ENCODE measurements around the gene COPA.

DNA sequence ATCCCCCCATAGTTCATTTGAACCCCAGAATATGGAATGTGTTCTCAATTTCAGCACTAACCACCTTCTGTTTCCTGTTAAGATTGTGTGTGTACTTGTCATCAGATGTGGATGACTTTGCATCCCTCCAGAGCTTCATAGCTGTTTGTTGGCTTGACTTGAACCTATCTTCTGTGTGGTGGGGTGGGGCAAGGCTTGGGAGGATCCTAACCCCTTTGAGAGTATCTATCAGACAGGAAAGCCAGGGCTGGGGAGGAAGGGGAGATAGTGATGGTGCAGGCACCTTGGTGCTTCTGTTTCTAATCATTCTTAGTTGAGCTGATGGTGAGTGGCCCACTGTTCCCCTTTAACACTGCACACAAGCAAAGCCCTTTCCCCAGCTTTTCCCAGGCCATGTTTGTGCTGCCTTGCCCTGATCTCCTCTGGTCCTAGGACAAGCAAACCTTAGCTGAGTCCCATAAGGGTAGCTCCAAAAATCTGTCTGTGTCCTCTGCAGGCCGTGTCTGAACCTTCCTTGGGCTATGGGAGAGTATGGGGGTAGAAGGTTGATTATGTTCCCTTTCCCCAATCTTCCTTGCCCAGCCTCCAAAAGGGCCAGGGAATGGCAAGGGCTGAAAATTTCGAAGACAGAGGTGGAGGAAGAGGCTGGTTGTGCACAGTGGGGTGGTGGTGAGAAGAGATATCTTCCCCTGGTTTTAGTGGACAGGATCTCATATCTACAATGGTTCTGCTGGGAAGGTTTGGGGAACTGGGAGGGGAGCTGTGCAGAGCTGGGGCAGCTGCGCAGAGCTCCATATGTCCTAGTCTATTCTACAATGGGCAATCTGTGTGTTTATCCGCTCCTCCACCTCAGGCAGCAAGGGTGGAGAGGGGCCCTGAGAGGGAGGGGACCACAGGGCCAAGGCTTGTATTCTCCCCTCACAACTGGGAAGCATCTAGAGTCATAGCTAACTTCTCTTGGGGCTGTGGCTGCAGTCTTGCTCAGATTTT, 25.2 kb upstream of the COPA start:
- TF ChIP-seq, protein P1, sequence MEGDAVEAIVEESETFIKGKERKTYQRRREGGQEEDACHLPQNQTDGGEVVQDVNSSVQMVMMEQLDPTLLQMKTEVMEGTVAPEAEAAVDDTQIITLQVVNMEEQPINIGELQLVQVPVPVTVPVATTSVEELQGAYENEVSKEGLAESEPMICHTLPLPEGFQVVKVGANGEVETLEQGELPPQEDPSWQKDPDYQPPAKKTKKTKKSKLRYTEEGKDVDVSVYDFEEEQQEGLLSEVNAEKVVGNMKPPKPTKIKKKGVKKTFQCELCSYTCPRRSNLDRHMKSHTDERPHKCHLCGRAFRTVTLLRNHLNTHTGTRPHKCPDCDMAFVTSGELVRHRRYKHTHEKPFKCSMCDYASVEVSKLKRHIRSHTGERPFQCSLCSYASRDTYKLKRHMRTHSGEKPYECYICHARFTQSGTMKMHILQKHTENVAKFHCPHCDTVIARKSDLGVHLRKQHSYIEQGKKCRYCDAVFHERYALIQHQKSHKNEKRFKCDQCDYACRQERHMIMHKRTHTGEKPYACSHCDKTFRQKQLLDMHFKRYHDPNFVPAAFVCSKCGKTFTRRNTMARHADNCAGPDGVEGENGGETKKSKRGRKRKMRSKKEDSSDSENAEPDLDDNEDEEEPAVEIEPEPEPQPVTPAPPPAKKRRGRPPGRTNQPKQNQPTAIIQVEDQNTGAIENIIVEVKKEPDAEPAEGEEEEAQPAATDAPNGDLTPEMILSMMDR (IDR thresholded peaks at IDR 0.05), result no peak
- no peak for TF ChIP-seq POLR2A (IDR thresholded peaks at IDR 0.05)
